Spinal cord (tissue), 10 donors: Measurements from ENCODE around the gene IGHMBP2. TPM values are rescaled to one million over a fixed set of nuclear protein-coding genes. Genes with fewer than 3 reads are reported as not detected.

Experiments used
- DNase-seq, 6 donors: peaks; one replicate each; pipeline versions ENCODE4 v3.0.0 to v3.0.0-alpha.2; 2013 to 2015; ENCODE audit warnings: low spot score in 6 of 6, low read depth in 4 of 6
- H3K27ac ChIP-seq: one replicate; pipeline ENCODE4 v1.5.1; 2013; ENCODE audit warnings: low read depth, low read length, control low read depth
- H3K27me3 ChIP-seq: one replicate; pipeline ENCODE4 v1.6.1; 2013; ENCODE audit warnings: low read length; ENCODE audit not compliant: control insufficient read depth, insufficient read depth
- H3K36me3 ChIP-seq: one replicate; pipeline ENCODE4 v1.6.1; 2013; ENCODE audit warnings: low read length; ENCODE audit not compliant: control insufficient read depth, insufficient read depth
- H3K4me1 ChIP-seq: one replicate; pipeline ENCODE4 v1.6.1; 2013; ENCODE audit warnings: low read length; ENCODE audit not compliant: control insufficient read depth, insufficient read depth
- H3K4me3 ChIP-seq: one replicate; pipeline ENCODE4 v1.5.1; 2013; ENCODE audit warnings: low read depth, low read length, control low read depth
- H3K9me3 ChIP-seq: one replicate; pipeline ENCODE4 v1.6.1; 2013; ENCODE audit warnings: low read length; ENCODE audit not compliant: control insufficient read depth, insufficient read depth
- WGBS: methylation state at CpG from one replicate; pipeline ENCODE4 v1.1.5; 2013; ENCODE audit warnings: missing lambda C conversion rate; ENCODE audit not compliant: insufficient coverage; 5-methylcytosine and 5-hydroxymethylcytosine counted together
- polyA plus RNA-seq, 2 donors: library from polyadenylated mRNA; unstranded; fragments of 120-200 nt; gene quantifications; one replicate each; pipeline ENCODE4 v1.2.1, GENCODE V29; 2013; ENCODE audit not compliant: insufficient read length in 2 of 2
- total RNA-seq, 2 donors: library from RNA; depleted of rRNA in 1 of 2; stranded (reverse); fragments of 120-200 nt in 1 of 2; fragments of >200 nt in 1 of 2; gene quantifications; one replicate each; pipeline versions ENCODE4 v1.2.3 to v1.2.4, GENCODE V29; 2013 to 2014
- donor health status: healthy.

IGHMBP2 gene
- total and polyA plus RNA-seq, 4 donors, result 11.4 to 28.1 (median 16.0) TPM

DNA sequence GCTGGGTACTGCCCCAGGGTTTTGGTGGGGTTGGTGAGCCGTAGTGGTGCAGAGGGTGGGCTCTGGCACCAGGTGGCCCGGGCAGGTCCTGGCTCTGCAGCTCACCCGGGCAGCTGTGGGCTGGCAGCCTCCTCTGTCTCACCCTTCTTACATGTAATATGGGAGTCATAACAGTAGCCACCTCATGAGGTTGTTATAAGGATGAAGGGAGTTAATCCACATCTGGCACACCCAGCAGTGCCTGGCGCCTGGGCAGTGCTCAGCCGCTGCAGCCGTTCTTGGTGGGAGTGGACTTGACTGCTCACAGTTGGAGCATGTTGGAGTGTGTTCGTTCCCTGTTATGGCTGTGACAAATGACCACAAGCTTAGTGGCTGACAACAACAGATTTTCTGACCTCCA lies 28.7 kb downstream of the IGHMBP2 start:
- H3K9me3 ChIP-seq, result no peaks in the 10 kb centered on the region
- H3K4me1 ChIP-seq, result no peaks in the 10 kb centered on the region
- no peaks in the 10 kb centered on the region for H3K27me3 ChIP-seq
- no peak overlapping the region for H3K27ac ChIP-seq
- 86% methylated on average over 4 of the region's 7 CpGs for WGBS
- no peak overlapping the region for H3K4me3 ChIP-seq
- peaks cover 87% of the 10 kb centered on the region for H3K36me3 ChIP-seq
- no peak for DNase-seq

GRCh38 chr11:68932933-68933577 lies 29.4 kb downstream of the IGHMBP2 start:
- WGBS, result 94% methylated on average over 24 of the region's 24 CpGs
- no peak overlapping the region for H3K27ac ChIP-seq

DNA sequence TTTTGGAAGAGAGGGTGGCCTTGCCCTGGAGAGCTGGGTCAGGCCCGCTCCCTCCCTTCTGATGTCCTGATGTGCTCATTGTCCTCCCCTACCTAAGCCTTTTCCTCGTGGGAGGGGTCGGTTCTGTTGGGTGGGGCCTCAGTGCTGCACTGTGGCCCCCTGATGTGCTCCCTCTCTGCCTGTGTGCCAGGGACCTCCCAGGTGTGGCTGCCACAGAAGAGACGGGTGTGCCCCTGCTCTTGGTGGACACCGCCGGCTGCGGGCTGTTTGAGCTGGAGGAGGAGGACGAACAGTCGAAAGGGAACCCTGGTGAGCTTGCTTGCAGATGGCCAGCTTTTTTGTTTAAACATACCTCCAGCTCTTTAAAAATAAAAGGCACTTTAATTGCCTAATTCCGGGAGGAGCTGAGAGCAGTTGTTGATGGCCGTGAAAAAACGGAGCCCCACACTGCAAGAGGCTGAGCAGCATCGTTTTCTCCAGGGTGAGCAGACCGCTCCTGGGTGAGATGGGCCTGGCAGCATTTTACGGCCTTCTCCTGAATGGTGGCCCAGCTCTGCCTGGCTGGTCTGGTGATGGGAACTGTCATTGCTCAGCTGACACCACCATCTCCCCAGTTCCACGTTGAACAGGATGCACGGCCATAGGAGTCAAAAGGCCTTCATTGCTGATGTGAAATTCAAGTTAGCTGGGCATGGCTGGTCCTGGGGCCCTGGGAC lies 30.1 kb downstream of the IGHMBP2 start:
- no peak overlapping the region for H3K4me3 ChIP-seq
- H3K4me1 ChIP-seq, result no peaks in the 10 kb centered on the region
- no peak overlapping the region for H3K27ac ChIP-seq
- WGBS, result 70% methylated on average over 11 of the region's 17 CpGs
- H3K9me3 ChIP-seq, result no peaks in the 10 kb centered on the region
- DNase-seq, result no peak
- peaks cover 96% of the 10 kb centered on the region for H3K36me3 ChIP-seq
- no peaks in the 10 kb centered on the region for H3K27me3 ChIP-seq

More at GRCh38 chr11:68932933-68933577, 29.4 kb downstream of the IGHMBP2 start:
- H3K36me3 ChIP-seq, result peaks cover 89% of the 10 kb centered on the region
- H3K27me3 ChIP-seq, result no peaks in the 10 kb centered on the region
- H3K9me3 ChIP-seq, result no peaks in the 10 kb centered on the region
- H3K4me3 ChIP-seq, result no peak overlapping the region
- H3K4me1 ChIP-seq, result no peaks in the 10 kb centered on the region
- no peak for DNase-seq

- Histone ChIP-seq H3K4me3 (no peak overlapping the region), H3K9me3 (no peaks in the 10 kb centered on the region), H3K36me3 (peaks cover 97% of the 10 kb centered on the region), H3K27me3 (no peaks in the 10 kb centered on the region), H3K4me1 (no peaks in the 10 kb centered on the region), H3K27ac (no peak overlapping the region)
- WGBS, result 87% methylated on average over 10 of the region's 12 CpGs
- no peak for DNase-seq
Observed at GRCh38 chr11:68934321-68934645, 30.6 kb downstream of the IGHMBP2 start.

GRCh38 chr11:68934666-68935065 lies 31.0 kb downstream of the IGHMBP2 start:
- no peak for DNase-seq

GRCh38 chr11:68935066-68935465 lies 31.4 kb downstream of the IGHMBP2 start:
- H3K27me3 ChIP-seq, result no peaks in the 10 kb centered on the region
- no peak for DNase-seq
- H3K9me3 ChIP-seq, result no peaks in the 10 kb centered on the region
- no peak overlapping the region for H3K4me3 ChIP-seq
- H3K4me1 ChIP-seq, result no peaks in the 10 kb centered on the region
- no peak overlapping the region for H3K27ac ChIP-seq
- peaks cover 97% of the 10 kb centered on the region for H3K36me3 ChIP-seq
- 95% methylated on average over 15 of the region's 15 CpGs for WGBS

More at GRCh38 chr11:68934666-68935065, 31.0 kb downstream of the IGHMBP2 start:
- 96% methylated on average over 13 of the region's 13 CpGs for WGBS
- Histone ChIP-seq H3K4me1 (no peaks in the 10 kb centered on the region), H3K36me3 (peaks cover 97% of the 10 kb centered on the region), H3K4me3 (no peak overlapping the region), H3K27me3 (no peaks in the 10 kb centered on the region), H3K27ac (no peak overlapping the region), H3K9me3 (no peaks in the 10 kb centered on the region)

- DNase-seq, result no peak
- H3K27me3 ChIP-seq, result no peaks in the 10 kb centered on the region
- 98% methylated on average over 15 of the region's 29 CpGs for WGBS
- H3K4me1 ChIP-seq, result no peaks in the 10 kb centered on the region
- H3K4me3 ChIP-seq, result no peak overlapping the region
- H3K27ac ChIP-seq, result no peak overlapping the region
- no peaks in the 10 kb centered on the region for H3K9me3 ChIP-seq
- H3K36me3 ChIP-seq, result peaks cover 97% of the 10 kb centered on the region
Observed at GRCh38 chr11:68935516-68936357, 32.0 kb downstream of the IGHMBP2 start.

GRCh38 chr11:68936358-68936636 lies 32.6 kb downstream of the IGHMBP2 start:
- 99% methylated on average over 10 of the region's 10 CpGs for WGBS

DNA sequence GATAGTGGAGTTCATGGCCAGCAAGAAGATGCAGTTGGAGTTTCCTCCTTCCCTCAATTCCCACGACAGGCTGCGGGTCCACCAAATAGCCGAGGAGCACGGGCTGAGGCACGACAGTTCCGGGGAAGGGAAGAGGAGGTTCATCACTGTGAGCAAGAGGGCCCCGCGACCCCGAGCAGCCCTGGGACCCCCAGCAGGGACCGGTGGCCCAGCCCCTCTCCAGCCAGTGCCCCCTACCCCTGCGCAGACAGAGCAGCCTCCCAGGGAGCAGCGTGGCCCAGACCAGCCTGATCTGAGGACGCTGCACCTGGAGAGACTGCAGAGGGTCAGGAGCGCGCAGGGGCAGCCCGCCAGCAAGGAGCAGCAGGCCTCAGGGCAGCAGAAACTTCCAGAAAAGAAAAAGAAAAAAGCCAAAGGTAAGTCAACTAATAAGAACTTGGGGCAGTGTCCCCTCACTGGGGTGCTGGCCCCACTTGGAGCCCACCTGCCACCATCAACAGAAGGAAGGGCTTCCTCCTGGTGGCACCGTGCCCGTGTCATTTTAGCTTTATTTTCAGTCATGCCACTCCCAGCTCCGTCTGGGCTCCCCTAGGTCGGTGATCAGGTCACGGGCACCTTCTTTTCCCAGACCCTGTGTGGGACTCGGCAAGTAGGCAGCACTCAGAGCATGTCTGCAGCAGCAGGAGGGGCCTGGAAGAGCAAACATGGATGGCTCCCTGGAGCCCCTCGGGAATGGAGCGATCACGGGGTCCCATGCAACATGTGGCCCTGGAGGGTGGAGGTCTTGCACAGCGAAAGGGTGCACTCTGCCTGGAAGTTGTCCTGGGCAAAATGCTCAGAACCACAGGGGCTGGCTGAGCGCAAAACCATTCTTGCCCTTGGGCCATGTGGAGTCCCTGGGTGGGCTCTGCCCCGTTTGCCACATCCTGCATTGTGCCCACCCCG lies 33.3 kb downstream of the IGHMBP2 start:
- Histone ChIP-seq H3K4me1 (no peaks in the 10 kb centered on the region), H3K9me3 (no peaks in the 10 kb centered on the region), H3K27ac (no peak overlapping the region), H3K36me3 (peaks cover 100% of the 10 kb centered on the region), H3K4me3 (no peak overlapping the region), H3K27me3 (no peaks in the 10 kb centered on the region)
- WGBS, result 95% methylated on average over 24 of the region's 29 CpGs
- DNase-seq, result no peak

More at GRCh38 chr11:68936358-68936636, 32.6 kb downstream of the IGHMBP2 start:
- no peak overlapping the region for H3K27ac ChIP-seq
- H3K9me3 ChIP-seq, result no peaks in the 10 kb centered on the region
- H3K4me3 ChIP-seq, result no peak overlapping the region
- no peak for DNase-seq
- H3K4me1 ChIP-seq, result no peaks in the 10 kb centered on the region
- H3K27me3 ChIP-seq, result no peaks in the 10 kb centered on the region
- H3K36me3 ChIP-seq, result peaks cover 97% of the 10 kb centered on the region
